Stimulated activated CD4-positive, alpha-beta T cell treated with anti-CD3 and anti-CD28 coated beads, Interleukin-15, amount 100 ng/mL, for 48 hours (primary cell): Measurements from ENCODE around the gene DYNLT4.
"Not testable (repeated sequence)": the region's sequence is repeated elsewhere in the genome, so short reads cannot be mapped to it uniquely, and the experiment has no call there.

Experiments
- DNase-seq, 2 donors: peaks; one replicate each; pipeline ENCODE4 v3.0.0-alpha.2; 2020; ENCODE audit warnings: low read depth in 2 of 2

Gene DYNLT4

GRCh38 chr1:44828841-44829440 is 21.8 kb upstream of the DYNLT4 start:
- no peak for DNase-seq

- no peak for DNase-seq
These were observed 21.0 kb upstream of the DYNLT4 start for GRCh38 chr1:44828003-44828651.

- DNase-seq = no peak
These were observed 20.2 kb upstream of the DYNLT4 start for GRCh38 chr1:44827197-44828002.

GRCh38 chr1:44826375-44827196 is 19.4 kb upstream of the DYNLT4 start:
- DNase-seq = no peak

- DNase-seq = not testable (repeated sequence)
These were observed 17.2 kb upstream of the DYNLT4 start for GRCh38 chr1:44824392-44824791.

- DNase-seq = no peak
These were observed 15.9 kb upstream of the DYNLT4 start for GRCh38 chr1:44822981-44823451.

GRCh38 chr1:44822131-44822701 is 15.1 kb upstream of the DYNLT4 start:
- no peak for DNase-seq

GRCh38 chr1:44821240-44821715 is 14.1 kb upstream of the DYNLT4 start:
- no peak for DNase-seq

GRCh38 chr1:44820328-44821239 is 13.4 kb upstream of the DYNLT4 start:
- no peak for DNase-seq

- peak; percentile 79 to 86 for DNase-seq
These were observed 12.6 kb upstream of the DYNLT4 start for GRCh38 chr1:44819608-44820327.

- no peak for DNase-seq
These were observed 12.1 kb upstream of the DYNLT4 start for GRCh38 chr1:44819196-44819607.

GRCh38 chr1:44817771-44818495 is 10.8 kb upstream of the DYNLT4 start:
- no peak for DNase-seq

GRCh38 chr1:44817307-44817706 is 10.2 kb upstream of the DYNLT4 start:
- no peak for DNase-seq

GRCh38 chr1:44815926-44816325 is 8.8 kb upstream of the DYNLT4 start:
- not testable (repeated sequence) for DNase-seq

- no peak for DNase-seq
These were observed 5.8 kb upstream of the DYNLT4 start for GRCh38 chr1:44812822-44813543.

GRCh38 chr1:44811234-44811633 is 4.1 kb upstream of the DYNLT4 start:
- no peak for DNase-seq

GRCh38 chr1:44810762-44811105 is 3.6 kb upstream of the DYNLT4 start:
- DNase-seq = not testable (repeated sequence)

GRCh38 chr1:44810101-44810761 is 3.1 kb upstream of the DYNLT4 start:
- no peak for DNase-seq
